Thyroid gland (tissue), 4 donors: ENCODE results near the gene FKBP5. TPM values are rescaled to one million over a fixed set of nuclear protein-coding genes. Genes with fewer than 3 reads are reported as not detected.
"Not testable (repeated sequence)": the region's sequence is repeated elsewhere in the genome, so short reads cannot be mapped to it uniquely, and the experiment has no call there.

Source experiments
- DNase-seq, 2 donors: peaks; one replicate each; pipeline ENCODE4 v3.0.0-alpha.2; 2019
- H3K27ac ChIP-seq, 3 donors: fragments of 200-600 bp; sonication (generic); 1 replicate in 2 of 3; 2 replicates in 1 of 3; pipeline ENCODE4 v1.5.1; 2016 to 2019; ENCODE audit warnings: mild to moderate bottlenecking in 1 of 3, moderate library complexity in 1 of 3
- H3K27me3 ChIP-seq: fragments of 200-600 bp; sonication (generic); one replicate; pipeline ENCODE4 v1.5.1; 2019
- H3K36me3 ChIP-seq, 2 donors: fragments of 200-600 bp; sonication (generic); one replicate each; pipeline ENCODE4 v1.5.1; 2016 to 2019
- H3K4me1 ChIP-seq, 2 donors: fragments of 200-600 bp; sonication (generic); one replicate each; pipeline ENCODE4 v1.5.1; 2017 to 2019
- H3K4me3 ChIP-seq, 3 donors: fragments of 200-600 bp; sonication (generic); replicated peaks in 1 of 3; 1 replicate in 2 of 3; 2 replicates in 1 of 3; pipeline ENCODE4 v1.5.1; 2016; ENCODE audit warnings: mild to moderate bottlenecking in 1 of 3
- H3K9me3 ChIP-seq: fragments of 200-600 bp; sonication (generic); one replicate; pipeline ENCODE4 v1.5.1; 2017
- POLR2A ChIP-seq, 2 donors: fragments of 450-650 bp; IDR thresholded peaks; one replicate each; pipeline ENCODE4 v1.6.1; 2017; ENCODE audit warnings: antibody characterized with exemption in 2 of 2, mild to moderate bottlenecking in 2 of 2, moderate library complexity in 1 of 2
- WGBS, 2 donors: methylation state at CpG; one replicate each; pipeline ENCODE4 v1.1.5; 2017; 5-methylcytosine and 5-hydroxymethylcytosine counted together
- intact Hi-C: fragments of 100-400 bp; cut with DNase I; formaldehyde crosslinking; loops from one replicate; pipeline ENCODE4 v1.15.1; 2023
- total RNA-seq, 4 donors: library from RNA; depleted of rRNA; stranded (reverse); fragments of >200 nt; gene quantifications; one replicate each; pipeline ENCODE4 v1.2.3, GENCODE V29; 2016
- TF ChIP-seq, protein P1 (sequence below), 6 experiments: fragments of 200-600 bp in 3 of 6; fragments of 450-650 bp in 3 of 6; sonication (generic) in 3 of 6; IDR thresholded peaks; one replicate each; pipeline ENCODE4 v1.5.1; 2016 to 2019; ENCODE audit warnings: antibody characterized with exemption in 6 of 6, mild to moderate bottlenecking in 2 of 6, inconsistent platforms in 1 of 6, moderate library complexity in 1 of 6

Gene FKBP5
- total RNA-seq, 4 donors from 2014 or later, result 239 to 600 (median 253) TPM

DNA sequence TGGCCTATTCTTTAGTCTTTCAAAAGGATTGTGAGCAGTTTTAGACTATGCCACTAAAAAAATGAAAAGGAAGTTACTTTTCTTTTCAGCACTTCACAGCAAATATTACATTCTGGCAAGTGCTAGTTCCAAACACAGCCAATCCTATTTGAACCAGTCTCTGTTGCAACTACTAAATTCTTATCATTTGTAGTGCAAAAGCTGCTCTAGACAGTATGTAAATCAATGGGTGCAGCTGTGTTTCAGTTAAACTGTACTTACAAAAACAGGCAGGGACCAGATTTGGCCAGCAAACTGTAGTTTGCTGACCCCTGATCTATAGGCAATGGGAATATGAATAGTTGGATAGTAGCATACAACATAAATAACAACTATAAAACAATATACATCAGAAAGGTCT lies 107.9 kb downstream of the FKBP5 start:
- Histone ChIP-seq H3K36me3 (peaks cover 23 to 39% of the 10 kb centered on the region in 2 donors), H3K4me1 (peaks cover 52 to 63% of the 10 kb centered on the region in 2 donors), H3K27me3 (no peaks in the 10 kb centered on the region), H3K27ac (peak overlapping the region; percentile 46 to 97 (median 96)), H3K9me3 (no peaks in the 10 kb centered on the region), H3K4me3 (no peak overlapping the region)
- intact Hi-C loops, result loop anchor here (5.0 kb wide), 3 partner anchors 59 to 156 kb away; partner anchors contain the start of genes ARMC12 and FKBP5
- no peak for DNase-seq
- TF ChIP-seq POLR2A (IDR thresholded peaks at IDR 0.05), result no peak
- TF ChIP-seq, protein P1, sequence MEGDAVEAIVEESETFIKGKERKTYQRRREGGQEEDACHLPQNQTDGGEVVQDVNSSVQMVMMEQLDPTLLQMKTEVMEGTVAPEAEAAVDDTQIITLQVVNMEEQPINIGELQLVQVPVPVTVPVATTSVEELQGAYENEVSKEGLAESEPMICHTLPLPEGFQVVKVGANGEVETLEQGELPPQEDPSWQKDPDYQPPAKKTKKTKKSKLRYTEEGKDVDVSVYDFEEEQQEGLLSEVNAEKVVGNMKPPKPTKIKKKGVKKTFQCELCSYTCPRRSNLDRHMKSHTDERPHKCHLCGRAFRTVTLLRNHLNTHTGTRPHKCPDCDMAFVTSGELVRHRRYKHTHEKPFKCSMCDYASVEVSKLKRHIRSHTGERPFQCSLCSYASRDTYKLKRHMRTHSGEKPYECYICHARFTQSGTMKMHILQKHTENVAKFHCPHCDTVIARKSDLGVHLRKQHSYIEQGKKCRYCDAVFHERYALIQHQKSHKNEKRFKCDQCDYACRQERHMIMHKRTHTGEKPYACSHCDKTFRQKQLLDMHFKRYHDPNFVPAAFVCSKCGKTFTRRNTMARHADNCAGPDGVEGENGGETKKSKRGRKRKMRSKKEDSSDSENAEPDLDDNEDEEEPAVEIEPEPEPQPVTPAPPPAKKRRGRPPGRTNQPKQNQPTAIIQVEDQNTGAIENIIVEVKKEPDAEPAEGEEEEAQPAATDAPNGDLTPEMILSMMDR (IDR thresholded peaks at IDR 0.05), result no peak

DNA sequence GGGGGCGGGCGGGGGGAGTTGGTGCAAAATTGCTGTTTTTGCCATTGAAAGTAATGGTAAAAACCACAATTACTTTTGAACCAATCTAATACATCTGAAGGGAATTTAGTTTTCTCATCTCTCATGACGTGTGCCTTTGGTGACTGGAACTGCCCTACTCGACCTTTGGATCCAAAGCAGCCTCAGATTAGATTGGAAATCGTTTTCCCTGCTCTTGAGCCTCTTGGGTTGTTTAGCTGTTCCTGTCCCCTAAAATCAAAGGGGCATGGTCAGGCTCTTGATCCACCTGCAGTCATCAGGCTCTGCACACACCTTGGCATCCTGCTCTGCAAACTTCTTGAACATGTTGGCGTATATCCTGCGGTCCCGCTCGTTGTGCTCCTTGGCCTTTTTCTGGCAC lies 112.0 kb downstream of the FKBP5 start:
- DNase-seq, result no peak
- intact Hi-C loops, result no loop called here
- 82 to 84% methylated on average over 9 of the region's 9 CpGs for WGBS, 2 donors
- no peak for TF ChIP-seq POLR2A (IDR thresholded peaks at IDR 0.05)
- TF ChIP-seq, protein P1 (IDR thresholded peaks at IDR 0.05), result no peak
- H3K4me1 ChIP-seq, result peaks cover 27 to 46% of the 10 kb centered on the region in 2 donors
- no peak overlapping the region for H3K4me3 ChIP-seq
- peaks cover 45 to 53% of the 10 kb centered on the region in 2 donors for H3K36me3 ChIP-seq
- H3K27me3 ChIP-seq, result no peaks in the 10 kb centered on the region
- H3K27ac ChIP-seq, result peak overlapping the region; percentile 76 to 87 (median 77)
- H3K9me3 ChIP-seq, result no peaks in the 10 kb centered on the region

DNA sequence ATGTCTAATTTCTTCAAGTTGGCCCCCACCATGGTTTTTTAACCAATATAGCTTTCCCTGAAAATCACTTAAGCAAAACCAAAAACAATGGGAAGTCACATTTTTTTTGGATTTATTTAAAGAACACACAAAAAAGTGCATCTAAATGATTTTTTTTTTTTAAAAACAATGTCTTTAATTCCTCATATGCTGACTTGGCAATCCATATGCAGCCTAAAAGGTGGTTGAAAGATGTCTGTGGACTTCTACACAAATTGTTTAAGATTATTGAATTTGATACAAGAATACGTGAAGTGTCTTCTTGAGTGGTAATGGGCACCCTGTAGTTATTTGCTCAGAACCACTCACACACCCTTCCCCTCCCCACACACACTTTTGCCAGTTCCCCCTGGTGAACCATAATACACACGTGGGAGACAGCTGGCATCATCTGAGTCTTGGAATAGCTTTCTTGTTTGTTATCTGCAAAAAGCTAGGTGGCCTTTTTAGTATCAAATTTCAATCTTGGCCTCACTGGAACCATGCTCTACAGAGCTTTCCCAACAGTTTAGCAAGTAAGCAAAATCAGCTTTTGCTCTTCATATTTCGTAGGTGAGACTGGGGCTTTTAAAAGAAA lies 115.1 kb downstream of the FKBP5 start:
- DNase-seq, result peak in 1 of 2 donors; percentile 45
- peak overlapping the region; percentile 56 to 87 (median 76) for H3K27ac ChIP-seq
- 59 to 68% methylated on average over 3 of the region's 3 CpGs for WGBS, 2 donors
- no peaks in the 10 kb centered on the region for H3K27me3 ChIP-seq
- intact Hi-C loops, result no loop called here
- TF ChIP-seq, protein P1 (IDR thresholded peaks at IDR 0.05), result no peak
- peak in 1 of 2 donors; percentile 10 for TF ChIP-seq POLR2A (IDR thresholded peaks at IDR 0.05)
- peaks cover 39 to 45% of the 10 kb centered on the region in 2 donors for H3K36me3 ChIP-seq
- no peak overlapping the region for H3K4me3 ChIP-seq
- H3K9me3 ChIP-seq, result no peaks in the 10 kb centered on the region
- H3K4me1 ChIP-seq, result peaks cover 29 to 58% of the 10 kb centered on the region in 2 donors

DNA sequence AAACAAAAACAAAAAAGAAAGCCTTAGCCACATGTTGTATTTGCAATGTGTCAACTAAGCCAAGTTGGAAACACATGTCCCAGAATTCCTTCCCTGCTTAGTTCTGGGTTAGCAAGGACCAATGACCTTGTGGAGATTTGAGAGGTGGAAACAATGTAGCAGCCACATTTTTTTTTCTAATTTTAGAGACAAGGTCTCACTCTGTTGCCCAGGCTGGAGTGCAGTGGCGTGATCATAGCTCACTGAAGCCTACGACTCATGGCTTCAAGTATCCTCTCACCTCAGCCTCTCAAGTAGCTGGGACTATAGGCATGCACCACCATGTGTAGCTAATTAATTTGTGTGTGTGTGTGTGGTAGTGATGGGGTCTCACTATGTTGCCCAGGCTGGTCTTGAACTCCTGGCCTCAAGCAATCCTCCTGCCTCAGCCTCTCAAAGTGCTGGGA lies 117.8 kb downstream of the FKBP5 start:
- TF ChIP-seq POLR2A (IDR thresholded peaks at IDR 0.05), result peak in 1 of 2 donors; percentile 27
- Histone ChIP-seq H3K36me3 (peaks cover 29 to 34% of the 10 kb centered on the region in 2 donors), H3K27ac (peak overlapping the region; percentile 55 to 85 (median 81)), H3K4me1 (peaks cover 14 to 47% of the 10 kb centered on the region in 2 donors)
- intact Hi-C loops, H3K27me3 ChIP-seq, H3K9me3 ChIP-seq, H3K4me3 ChIP-seq: not testable (repeated sequence)
- DNase-seq, result peak; percentile 78 to 82
- 30 to 44% methylated on average over 2 of the region's 2 CpGs for WGBS, 2 donors

DNA sequence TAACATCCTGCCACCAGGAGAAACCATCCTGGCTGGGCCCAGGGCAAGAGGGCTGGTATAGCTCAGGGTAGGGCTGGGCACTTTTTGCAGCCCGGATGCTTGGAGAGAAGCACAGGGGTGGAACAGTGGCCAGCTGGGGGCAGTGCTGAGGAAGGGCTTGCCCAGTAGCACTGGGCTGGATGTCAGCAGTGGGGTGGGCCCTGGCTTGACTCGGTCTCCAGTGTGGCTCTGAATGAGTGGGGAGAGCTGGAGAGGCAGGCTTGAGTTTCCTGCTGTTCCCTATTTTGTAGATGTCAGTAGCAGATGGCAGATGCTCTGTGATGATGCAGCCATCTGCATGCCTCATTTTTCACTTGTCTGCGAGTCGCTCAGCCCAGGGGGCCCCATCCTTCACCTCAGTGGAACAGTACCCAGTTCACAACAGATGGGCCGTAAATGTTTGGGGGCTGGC lies 119.7 kb downstream of the FKBP5 start:
- 80 to 87% methylated on average over 5 of the region's 5 CpGs for WGBS, 2 donors
- DNase-seq, result peak in 1 of 2 donors; percentile 49
- peak overlapping the region in 2 of 3 donors; percentile 3 to 85 for H3K27ac ChIP-seq

More for the DNA sequence above, 119.7 kb downstream of the FKBP5 start:
- no peak overlapping the region for H3K4me3 ChIP-seq
- no peaks in the 10 kb centered on the region for H3K27me3 ChIP-seq
- TF ChIP-seq POLR2A (IDR thresholded peaks at IDR 0.05), result no peak
- TF ChIP-seq, protein P1 (IDR thresholded peaks at IDR 0.05), result peak in 2 of 6 experiments; percentile 15 to 41
- H3K9me3 ChIP-seq, result no peaks in the 10 kb centered on the region
- peaks cover 10 to 41% of the 10 kb centered on the region in 2 donors for H3K4me1 ChIP-seq
- H3K36me3 ChIP-seq, result peaks cover 11 to 16% of the 10 kb centered on the region in 2 donors
- intact Hi-C loops, result no loop called here
